ENCODE data around the gene ALDH1A1. TPM values are rescaled to one million over a fixed set of nuclear protein-coding genes. Genes with fewer than 3 reads are reported as not detected.

ALDH1A1 gene
- total RNA-seq, 1 experiment from 2014 or later, result not detected

DNA sequence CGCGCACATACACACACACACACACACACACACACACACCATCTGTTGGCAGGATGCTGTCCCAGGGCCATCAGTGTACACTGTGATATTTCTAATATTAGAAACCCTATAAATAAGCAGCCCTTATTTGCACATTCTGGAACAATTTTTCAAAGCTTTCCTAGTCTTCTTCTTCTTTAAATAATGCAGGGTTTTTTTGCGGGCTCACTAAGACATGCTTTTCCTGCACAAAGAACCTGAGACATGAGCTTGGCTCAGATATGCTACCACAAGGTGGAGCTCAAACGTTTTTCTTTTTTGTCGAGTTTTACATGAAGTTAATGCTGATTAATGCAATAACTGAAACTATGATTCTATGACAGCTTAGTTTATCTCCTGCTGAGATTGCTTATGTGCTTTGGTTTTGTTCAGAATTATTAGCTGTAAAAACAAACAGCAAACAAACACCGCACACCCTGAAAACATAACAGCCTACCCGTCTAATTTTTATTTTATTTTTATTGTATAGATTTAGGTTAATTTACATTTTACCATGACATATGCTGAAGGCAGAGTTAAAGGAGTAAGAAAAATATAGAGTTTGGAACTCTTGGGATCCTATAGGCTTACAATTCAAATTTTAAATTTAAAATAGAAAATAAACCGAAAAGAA, 95.8 kb downstream of the ALDH1A1 start:
- DNase-seq (ENCODE audit: low spot score), result peak; percentile 60

DNA sequence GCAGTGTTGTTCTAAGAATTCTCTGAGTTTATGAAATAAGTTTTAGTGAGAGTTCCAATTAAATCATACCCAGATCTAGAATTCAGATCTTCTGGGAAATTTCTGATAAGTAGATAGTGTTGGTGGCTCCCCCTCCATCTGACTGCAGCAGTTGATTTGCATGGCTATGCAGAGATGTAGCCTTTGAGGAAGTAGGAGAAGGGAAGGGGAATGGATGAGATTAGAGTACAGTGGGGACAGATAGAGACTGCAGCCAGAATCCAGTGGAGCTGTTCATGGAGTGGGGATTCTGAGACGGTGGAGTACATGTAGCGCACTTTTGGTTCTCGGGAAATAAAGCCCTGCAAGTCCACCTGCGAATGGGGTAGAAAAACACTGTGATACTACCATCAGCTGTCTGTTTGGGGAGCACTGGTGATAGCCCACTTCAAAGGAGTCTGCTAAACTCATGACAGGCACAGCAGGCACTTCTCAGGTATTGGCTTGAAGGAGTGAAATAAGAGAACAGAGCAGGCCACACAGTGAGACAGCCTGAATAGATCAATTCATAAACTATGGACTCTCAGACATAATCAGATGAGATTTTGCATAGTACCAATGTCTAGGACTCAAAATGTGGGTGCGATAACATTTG, 96.8 kb downstream of the ALDH1A1 start:
- DNase-seq (ENCODE audit: low spot score), result no peak

DNA sequence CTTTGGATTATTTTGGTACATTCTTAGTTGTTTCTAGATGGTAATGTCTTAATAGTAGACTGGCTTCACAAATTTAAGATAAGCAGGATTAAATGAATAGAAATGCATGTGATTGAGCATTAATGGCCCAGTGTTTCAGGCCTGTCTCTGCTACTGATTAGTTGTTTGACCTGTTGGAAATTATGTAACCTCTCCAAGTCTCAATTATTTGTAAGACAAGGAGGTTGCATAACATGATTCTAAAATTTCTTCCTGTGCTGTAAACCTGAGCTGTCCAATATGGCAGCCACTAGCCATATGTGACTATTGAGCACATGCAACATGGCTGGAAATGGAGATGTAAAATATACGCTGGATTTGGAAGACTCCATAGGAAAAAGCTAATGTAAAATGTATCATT, 97.5 kb downstream of the ALDH1A1 start:
- no peak for DNase-seq (ENCODE audit: low spot score)

Other genes starting within 250 kb of the ALDH1A1 start
- 920 and 1,111 TPM in 2 replicates for gene ANXA1, start 198.8 kb upstream of the ALDH1A1 start, total RNA-seq (2014; rRNA removed; shearing (Covaris generic))

Data from A172 (cell line).